ENCODE measurements around the gene TPCN2.

The TPCN2 gene

DNA sequence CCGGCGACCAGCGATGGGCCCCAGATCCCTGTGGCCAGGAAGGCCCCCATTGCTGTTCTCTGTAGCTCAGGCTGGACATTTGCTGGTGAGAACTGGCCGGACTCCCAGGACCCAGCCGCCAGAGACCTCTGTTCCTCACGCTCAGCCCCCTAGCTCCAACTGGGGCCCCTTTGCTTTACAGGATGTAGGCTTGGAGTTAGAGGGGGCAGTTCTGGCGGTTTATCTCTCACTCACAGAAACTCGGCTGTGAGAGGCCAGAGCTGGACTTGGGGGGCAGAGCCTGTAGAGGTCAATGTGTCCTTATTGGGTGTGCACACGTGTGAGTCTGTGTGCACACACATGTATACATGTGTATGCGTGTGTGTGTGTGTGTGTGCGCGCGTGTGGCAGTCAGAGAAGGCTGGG is 107.5 kb downstream of the TPCN2 start:
- H3K4me3 ChIP-seq (ENCODE audit: insufficient read depth, low read length, poor library complexity, severe bottlenecking) = no peak overlapping the region
- H3K4me2 ChIP-seq (ENCODE audit: low read depth, low read length, poor library complexity, severe bottlenecking) = no peak overlapping the region
- no peaks in the 10 kb centered on the region for H3K9me2 ChIP-seq (replicated peaks; ENCODE audit: insufficient read depth, low read length)
- H3K36me3 ChIP-seq (ENCODE audit: low read length) = no peaks in the 10 kb centered on the region
- no peaks in the 10 kb centered on the region for H3F3A ChIP-seq (ENCODE audit: insufficient read depth)
- H3K27me3 ChIP-seq (ENCODE audit: low read length) = no peaks in the 10 kb centered on the region
- no peak overlapping the region for H3K9ac ChIP-seq (ENCODE audit: low read length)
- H3K79me2 ChIP-seq (ENCODE audit: insufficient read depth, low read length) = no peaks in the 10 kb centered on the region
- TF ChIP-seq, protein P1, sequence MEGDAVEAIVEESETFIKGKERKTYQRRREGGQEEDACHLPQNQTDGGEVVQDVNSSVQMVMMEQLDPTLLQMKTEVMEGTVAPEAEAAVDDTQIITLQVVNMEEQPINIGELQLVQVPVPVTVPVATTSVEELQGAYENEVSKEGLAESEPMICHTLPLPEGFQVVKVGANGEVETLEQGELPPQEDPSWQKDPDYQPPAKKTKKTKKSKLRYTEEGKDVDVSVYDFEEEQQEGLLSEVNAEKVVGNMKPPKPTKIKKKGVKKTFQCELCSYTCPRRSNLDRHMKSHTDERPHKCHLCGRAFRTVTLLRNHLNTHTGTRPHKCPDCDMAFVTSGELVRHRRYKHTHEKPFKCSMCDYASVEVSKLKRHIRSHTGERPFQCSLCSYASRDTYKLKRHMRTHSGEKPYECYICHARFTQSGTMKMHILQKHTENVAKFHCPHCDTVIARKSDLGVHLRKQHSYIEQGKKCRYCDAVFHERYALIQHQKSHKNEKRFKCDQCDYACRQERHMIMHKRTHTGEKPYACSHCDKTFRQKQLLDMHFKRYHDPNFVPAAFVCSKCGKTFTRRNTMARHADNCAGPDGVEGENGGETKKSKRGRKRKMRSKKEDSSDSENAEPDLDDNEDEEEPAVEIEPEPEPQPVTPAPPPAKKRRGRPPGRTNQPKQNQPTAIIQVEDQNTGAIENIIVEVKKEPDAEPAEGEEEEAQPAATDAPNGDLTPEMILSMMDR (IDR thresholded peaks at IDR 0.05; ENCODE audit: insufficient read depth, low read length, poor library complexity, severe bottlenecking) = no peak
- no peak for TF ChIP-seq EZH2phosphoT487 (conservative IDR thresholded peaks at IDR 0.05; ENCODE audit: low read length)
- no peaks in the 10 kb centered on the region for H3K9me3 ChIP-seq (ENCODE audit: insufficient read depth, low read length)
- H4K20me1 ChIP-seq (ENCODE audit: low read depth, low read length) = no peaks in the 10 kb centered on the region
- H3K27ac ChIP-seq (ENCODE audit: low read depth, low read length) = no peak overlapping the region
- H2AFZ ChIP-seq (ENCODE audit: low read depth, low read length, severe bottlenecking) = no peak overlapping the region

DNA sequence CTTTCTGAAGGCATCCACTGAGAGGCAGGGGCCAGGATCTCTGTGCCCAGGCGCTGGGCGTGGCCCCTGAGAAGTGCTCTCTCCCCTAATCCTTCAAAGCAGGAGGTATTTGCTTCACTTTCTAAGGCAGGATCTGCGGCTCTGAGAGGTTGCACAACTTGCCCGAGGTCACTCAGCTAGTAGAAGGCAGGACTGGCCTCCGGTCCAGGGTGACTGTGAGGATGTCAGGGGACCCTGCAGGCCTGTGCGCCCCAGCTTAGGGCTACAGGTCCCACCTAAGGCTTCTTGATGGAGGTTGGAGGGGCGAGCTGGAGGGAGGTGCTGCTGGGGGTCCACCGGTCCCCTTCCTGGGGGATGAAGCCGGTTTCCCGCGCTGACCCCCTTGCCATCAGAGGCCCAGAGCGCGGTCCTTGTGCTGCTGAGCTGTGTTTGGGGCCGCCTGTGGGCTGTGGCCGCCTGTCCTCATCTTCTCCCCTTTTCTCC is 108.0 kb downstream of the TPCN2 start:
- H3K9ac ChIP-seq (ENCODE audit: low read length) = no peak overlapping the region
- no peaks in the 10 kb centered on the region for H3K79me2 ChIP-seq (ENCODE audit: insufficient read depth, low read length)
- no peaks in the 10 kb centered on the region for H3K27me3 ChIP-seq (ENCODE audit: low read length)
- H3K4me3 ChIP-seq (ENCODE audit: insufficient read depth, low read length, poor library complexity, severe bottlenecking) = no peak overlapping the region
- no peaks in the 10 kb centered on the region for H4K20me1 ChIP-seq (ENCODE audit: low read depth, low read length)
- H3K36me3 ChIP-seq (ENCODE audit: low read length) = no peaks in the 10 kb centered on the region
- no peak overlapping the region for H3K27ac ChIP-seq (ENCODE audit: low read depth, low read length)
- no peak overlapping the region for H3K4me2 ChIP-seq (ENCODE audit: low read depth, low read length, poor library complexity, severe bottlenecking)
- TF ChIP-seq, protein P1 (IDR thresholded peaks at IDR 0.05; ENCODE audit: insufficient read depth, low read length, poor library complexity, severe bottlenecking) = no peak
- no peak for TF ChIP-seq EZH2phosphoT487 (conservative IDR thresholded peaks at IDR 0.05; ENCODE audit: low read length)
- H2AFZ ChIP-seq (ENCODE audit: low read depth, low read length, severe bottlenecking) = no peak overlapping the region
- H3F3A ChIP-seq (ENCODE audit: insufficient read depth) = no peaks in the 10 kb centered on the region
- no peaks in the 10 kb centered on the region for H3K9me2 ChIP-seq (replicated peaks; ENCODE audit: insufficient read depth, low read length)
- H3K9me3 ChIP-seq (ENCODE audit: insufficient read depth, low read length) = no peaks in the 10 kb centered on the region

DNA sequence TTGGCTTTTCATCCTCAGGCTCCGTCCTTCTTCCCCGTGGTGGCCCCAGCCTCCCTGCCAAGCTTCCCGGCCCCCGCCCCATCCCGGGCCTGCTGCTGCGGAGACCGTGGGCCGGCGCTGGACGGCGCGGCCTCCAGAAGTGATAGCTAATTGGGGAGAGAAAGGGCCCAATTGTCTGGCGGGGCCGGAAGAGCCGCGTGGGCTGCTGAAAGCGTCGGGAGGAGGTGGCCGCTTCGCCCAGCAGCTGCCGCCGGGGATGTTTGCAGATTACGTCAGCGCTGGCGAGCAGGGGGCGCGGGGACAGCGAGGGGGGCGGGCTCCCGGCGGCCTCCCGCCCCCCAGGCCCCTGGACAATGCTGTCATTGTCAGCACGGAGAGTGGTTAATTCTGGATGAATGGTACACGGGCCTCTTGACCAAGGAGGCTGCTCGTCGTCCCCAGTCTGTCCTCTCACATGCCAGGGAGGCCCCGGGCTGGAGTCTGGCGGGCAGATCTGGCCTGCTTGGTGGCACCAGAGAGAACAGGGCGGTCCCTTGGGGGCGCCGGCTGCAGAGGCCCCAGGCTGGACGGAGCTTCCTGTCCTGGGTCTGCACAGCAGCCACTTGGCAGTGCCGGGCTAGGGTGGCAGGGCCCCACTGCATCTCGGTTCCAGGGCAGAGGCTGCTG is 108.6 kb downstream of the TPCN2 start:
- H3K4me3 ChIP-seq (ENCODE audit: insufficient read depth, low read length, poor library complexity, severe bottlenecking) = no peak overlapping the region
- H2AFZ ChIP-seq (ENCODE audit: low read depth, low read length, severe bottlenecking) = no peak overlapping the region
- no peak overlapping the region for H3K27ac ChIP-seq (ENCODE audit: low read depth, low read length)
- no peak overlapping the region for H3K9ac ChIP-seq (ENCODE audit: low read length)
- no peak overlapping the region for H3K4me2 ChIP-seq (ENCODE audit: low read depth, low read length, poor library complexity, severe bottlenecking)
- no peaks in the 10 kb centered on the region for H3K79me2 ChIP-seq (ENCODE audit: insufficient read depth, low read length)
- TF ChIP-seq, protein P1 (IDR thresholded peaks at IDR 0.05; ENCODE audit: insufficient read depth, low read length, poor library complexity, severe bottlenecking) = no peak
- TF ChIP-seq EZH2phosphoT487 (conservative IDR thresholded peaks at IDR 0.05; ENCODE audit: low read length) = no peak
- no peaks in the 10 kb centered on the region for H3F3A ChIP-seq (ENCODE audit: insufficient read depth)
- no peaks in the 10 kb centered on the region for H3K9me2 ChIP-seq (replicated peaks; ENCODE audit: insufficient read depth, low read length)
- H3K9me3 ChIP-seq (ENCODE audit: insufficient read depth, low read length) = no peaks in the 10 kb centered on the region
- no peaks in the 10 kb centered on the region for H4K20me1 ChIP-seq (ENCODE audit: low read depth, low read length)
- no peaks in the 10 kb centered on the region for H3K27me3 ChIP-seq (ENCODE audit: low read length)
- no peaks in the 10 kb centered on the region for H3K36me3 ChIP-seq (ENCODE audit: low read length)

All from SU-DHL-6 (cell line).